Measurements from ENCODE around the gene PADI6.

DNA sequence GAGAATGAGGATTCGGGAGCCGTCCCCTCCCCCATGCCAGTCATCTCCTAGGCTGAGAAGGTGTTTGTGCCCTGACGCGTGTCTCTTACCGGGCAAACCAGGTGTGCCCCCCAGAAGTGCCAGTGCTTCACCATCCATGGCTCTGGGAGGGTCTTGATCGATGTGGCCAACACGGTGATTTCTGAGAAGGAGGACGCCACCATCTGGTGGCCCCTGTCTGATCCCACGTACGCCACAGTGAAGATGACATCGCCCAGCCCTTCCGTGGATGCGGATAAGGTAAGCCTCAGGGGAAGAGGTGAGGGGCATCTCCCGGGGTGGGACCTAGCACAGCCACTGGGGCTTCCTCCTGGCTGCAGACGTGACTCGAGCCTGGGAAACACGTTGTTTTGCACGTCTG lies 959 bp downstream of the PADI6 start:
- no peak for TF ChIP-seq CTCF (IDR thresholded peaks at IDR 0.05)
- TF ChIP-seq EZH2phosphoT487 (IDR thresholded peaks at IDR 0.05) = no peak
- TF ChIP-seq EZH2 (IDR thresholded peaks at IDR 0.05) = no peak
